Gastrocnemius medialis (tissue), 4 donors: ENCODE data around the gene NUP62.

Experiments
- POLR2A ChIP-seq, 2 donors: fragments of 450-650 bp; IDR thresholded peaks; one replicate each; pipeline ENCODE4 v1.6.1; 2017; ENCODE audit warnings: antibody characterized with exemption in 2 of 2, mild to moderate bottlenecking in 2 of 2, moderate library complexity in 2 of 2
- TF ChIP-seq, protein P1 (sequence below), 5 experiments: fragments of 450-650 bp in 3 of 5; fragments of 200-600 bp in 2 of 5; sonication (generic) in 2 of 5; IDR thresholded peaks in 4 of 5; conservative IDR thresholded peaks in 1 of 5; 1 replicate in 4 of 5; 2 replicates in 1 of 5; pipeline ENCODE4 v1.5.1; 2016 to 2019; ENCODE audit warnings: antibody characterized with exemption in 5 of 5, mild to moderate bottlenecking in 3 of 5, moderate library complexity in 3 of 5

- TF ChIP-seq, protein P1, sequence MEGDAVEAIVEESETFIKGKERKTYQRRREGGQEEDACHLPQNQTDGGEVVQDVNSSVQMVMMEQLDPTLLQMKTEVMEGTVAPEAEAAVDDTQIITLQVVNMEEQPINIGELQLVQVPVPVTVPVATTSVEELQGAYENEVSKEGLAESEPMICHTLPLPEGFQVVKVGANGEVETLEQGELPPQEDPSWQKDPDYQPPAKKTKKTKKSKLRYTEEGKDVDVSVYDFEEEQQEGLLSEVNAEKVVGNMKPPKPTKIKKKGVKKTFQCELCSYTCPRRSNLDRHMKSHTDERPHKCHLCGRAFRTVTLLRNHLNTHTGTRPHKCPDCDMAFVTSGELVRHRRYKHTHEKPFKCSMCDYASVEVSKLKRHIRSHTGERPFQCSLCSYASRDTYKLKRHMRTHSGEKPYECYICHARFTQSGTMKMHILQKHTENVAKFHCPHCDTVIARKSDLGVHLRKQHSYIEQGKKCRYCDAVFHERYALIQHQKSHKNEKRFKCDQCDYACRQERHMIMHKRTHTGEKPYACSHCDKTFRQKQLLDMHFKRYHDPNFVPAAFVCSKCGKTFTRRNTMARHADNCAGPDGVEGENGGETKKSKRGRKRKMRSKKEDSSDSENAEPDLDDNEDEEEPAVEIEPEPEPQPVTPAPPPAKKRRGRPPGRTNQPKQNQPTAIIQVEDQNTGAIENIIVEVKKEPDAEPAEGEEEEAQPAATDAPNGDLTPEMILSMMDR (IDR thresholded peaks at IDR 0.05 in 4 of 5, conservative IDR thresholded peaks at IDR 0.05 in 1 of 5): no peak
- TF ChIP-seq POLR2A (IDR thresholded peaks at IDR 0.05): no peak
Measured at GRCh38 chr19:49954933-49955332, 25.6 kb upstream of the NUP62 start.
